Measurements from ENCODE around the gene ITGA8.

DNA sequence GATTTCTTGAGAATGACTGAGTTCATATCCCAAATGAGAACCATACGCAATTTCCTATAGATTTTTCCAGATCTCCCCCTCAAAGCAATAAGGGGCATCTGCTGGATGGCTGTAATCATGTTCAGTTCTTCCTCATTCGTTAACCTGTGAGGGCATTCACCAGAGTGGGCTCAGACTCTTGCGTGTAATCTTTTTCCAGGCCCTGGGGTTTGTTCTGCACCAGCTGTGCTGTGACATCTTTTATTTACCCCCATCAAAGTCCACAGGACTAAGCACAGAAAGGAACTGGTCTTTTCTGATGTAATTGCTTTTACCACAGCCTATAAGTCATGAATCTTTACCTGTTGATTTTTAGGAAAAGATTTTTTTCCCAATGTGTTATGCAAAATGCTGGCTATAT, 27.9 kb upstream of the ITGA8 start:
- no peak for TF ChIP-seq HMG20B (CRISPR knock-in tag; IDR thresholded peaks at IDR 0.05)
- no peak for TF ChIP-seq GTF2F1 (IDR thresholded peaks at IDR 0.05; ENCODE audit: low read depth, low read length)
- TF ChIP-seq SAP30 (IDR thresholded peaks at IDR 0.05; ENCODE audit: borderline replicate concordance, insufficient read depth, low read depth, low read length, poor library complexity, severe bottlenecking): no peak
- TF ChIP-seq CTCF (IDR thresholded peaks at IDR 0.05 in 2 of 3, conservative IDR thresholded peaks at IDR 0.05 in 1 of 3; ENCODE audit: insufficient read depth in 2 of 3, low read depth in 1 of 3, low read length in 3 of 3): no peak
- TF ChIP-seq NR3C1 (CRISPR knock-in tag; IDR thresholded peaks at IDR 0.05): no peak
- TF ChIP-seq NCOA1 (IDR thresholded peaks at IDR 0.05; ENCODE audit: low read depth): no peak
- TF ChIP-seq ZNF436 (CRISPR knock-in tag; IDR thresholded peaks at IDR 0.05): no peak
- no peak for TF ChIP-seq NFRKB (IDR thresholded peaks at IDR 0.05; ENCODE audit: low read depth)
